CD4-positive, alpha-beta T cell (primary cell): ENCODE results near the gene KRT15. TPM values are rescaled to one million over a fixed set of nuclear protein-coding genes. Genes with fewer than 3 reads are reported as not detected.
A peak's percentile ranks its signal among the peaks of the same experiment; 100 is the strongest.

ENCODE experiments used
- ATAC-seq: fragments of 200-7000 bp; cut with Tn5 transposase; one replicate; pipeline ENCODE4 v1.10.0; 2022; ENCODE audit warnings: mild to moderate bottlenecking; ENCODE audit not compliant: poor library complexity
- CTCF ChIA-PET: fragments of 350-600 bp; sonication (Branson Sonifier 250); formaldehyde crosslinking; loops from one replicate; lab custom pipeline; 2021; ENCODE audit warnings: antibody characterized with exemption, inconsistent platforms; lab: Charles Lee
- POLR2A ChIA-PET: fragments of 350-600 bp; sonication (Branson Sonifier 250); formaldehyde crosslinking; loops from one replicate; lab custom pipeline; 2021; ENCODE audit warnings: antibody characterized with exemption, inconsistent platforms; lab: Charles Lee
- DNase-seq, 14 experiments: peaks; one replicate each; pipeline ENCODE4 v3.0.0-alpha.2; 2013 to 2020; ENCODE audit warnings: mixed read lengths in 2 of 14
- H3K27ac ChIP-seq, 2 donors: one replicate each; pipeline versions ENCODE4 v1.5.1 to v1.7.0; 2013; ENCODE audit warnings: low read length in 2 of 2, low read depth in 1 of 2, mild to moderate bottlenecking in 1 of 2
- H3K27me3 ChIP-seq, 2 experiments: 1 replicate in 1 of 2; 2 replicates in 1 of 2; pipeline versions ENCODE4 v1.6.1 to v1.7.0; 2013; ENCODE audit warnings: low read length in 2 of 2, control low read depth in 1 of 2, mild to moderate bottlenecking in 1 of 2, moderate library complexity in 1 of 2; ENCODE audit not compliant: insufficient read depth in 2 of 2, control insufficient read depth in 1 of 2
- H3K36me3 ChIP-seq: one replicate; pipeline ENCODE4 v1.6.1; 2013; ENCODE audit warnings: low read length, control low read depth; ENCODE audit not compliant: insufficient read depth
- H3K4me1 ChIP-seq: one replicate; pipeline ENCODE4 v1.6.1; 2013; ENCODE audit warnings: low read length, control low read depth; ENCODE audit not compliant: insufficient read depth
- H3K4me3 ChIP-seq: one replicate; pipeline ENCODE4 v1.5.1; 2013; ENCODE audit warnings: mild to moderate bottlenecking, low read length, moderate library complexity
- H3K9me3 ChIP-seq, 2 experiments: 1 replicate in 1 of 2; 2 replicates in 1 of 2; pipeline versions ENCODE4 v1.6.1 to v1.7.0; 2013; ENCODE audit warnings: low read length in 2 of 2, mild to moderate bottlenecking in 2 of 2, control low read depth in 1 of 2, moderate library complexity in 1 of 2; ENCODE audit not compliant: control insufficient read depth in 1 of 2, insufficient read depth in 1 of 2
- H3K27ac Mint-ChIP-seq: one replicate; pipeline ENCODE4 v1.8.0; 2020; ENCODE audit warnings: mixed read lengths
- H3K27me3 Mint-ChIP-seq: one replicate; pipeline ENCODE4 v1.8.0; 2021; ENCODE audit warnings: mixed read lengths
- H3K36me3 Mint-ChIP-seq: one replicate; pipeline ENCODE4 v1.8.0; 2021; ENCODE audit warnings: low read depth, mixed read lengths
- H3K4me1 Mint-ChIP-seq: one replicate; pipeline ENCODE4 v1.8.0; 2021; ENCODE audit warnings: low read depth, mixed read lengths
- H3K4me3 Mint-ChIP-seq: one replicate; pipeline ENCODE4 v1.8.0; 2020; ENCODE audit warnings: mild to moderate bottlenecking, mixed read lengths
- H3K9me3 Mint-ChIP-seq: one replicate; pipeline ENCODE4 v1.8.0; 2020; ENCODE audit warnings: mixed read lengths
- CTCF ChIP-seq: fragments of 200-600 bp; IDR thresholded peaks from one replicate; pipeline ENCODE4 v1.8.0; 2022; ENCODE audit warnings: antibody characterized with exemption, mild to moderate bottlenecking
- intact Hi-C, 2 experiments: fragments of 100-400 bp; cut with DNase I in 1 of 2; cut with micrococcal nuclease in 1 of 2; formaldehyde crosslinking; loops; one replicate each; pipeline versions ENCODE4 v1.15.1 to v1.9.0; 2023 to 2025; cut with DNase I, micrococcal nuclease
- total RNA-seq, 174 experiments: library from RNA in 2 of 174; stranded (reverse) in 2 of 174; gene quantifications; one replicate each; pipeline ENCODE4 v1.2.3 and lab custom pipeline; 2021 to 2026

KRT15 gene
- total RNA-seq, 2 experiments from 2014 or later, result not detected

- ChIA-PET CTCF (no interaction called here), POLR2A (no interaction called here)
- Histone ChIP-seq H3K36me3 (no peaks in the 10 kb centered on the region), H3K27ac (no peak overlapping the region), H3K4me1 (peaks cover 4% of the 10 kb centered on the region), H3K27me3 (no peaks in the 10 kb centered on the region), H3K4me3 (no peak overlapping the region), H3K9me3 (no peaks in the 10 kb centered on the region)
- TF ChIP-seq CTCF, result no peak
- Mint-ChIP-seq H3K4me1 (peaks cover 3% of the 10 kb centered on the region), H3K36me3 (no peaks in the 10 kb centered on the region), H3K9me3 (no peaks in the 10 kb centered on the region), H3K27me3 (no peaks in the 10 kb centered on the region), H3K27ac (no peak overlapping the region), H3K4me3 (no peak overlapping the region)
- DNase-seq (no peak), ATAC-seq (no peak)
- intact Hi-C loops, result no loop called here
Observed at GRCh38 chr17:41503202-41503601, 15.5 kb downstream of the KRT15 start.

- Histone ChIP-seq H3K27ac (no peak overlapping the region), H3K9me3 (no peaks in the 10 kb centered on the region), H3K36me3 (no peaks in the 10 kb centered on the region), H3K4me1 (peaks cover 16% of the 10 kb centered on the region), H3K4me3 (no peak overlapping the region), H3K27me3 (no peaks in the 10 kb centered on the region)
- Mint-ChIP-seq H3K27me3 (no peaks in the 10 kb centered on the region), H3K9me3 (no peaks in the 10 kb centered on the region), H3K4me3 (no peak overlapping the region), H3K4me1 (peaks cover 18% of the 10 kb centered on the region), H3K36me3 (no peaks in the 10 kb centered on the region), H3K27ac (no peak overlapping the region)
- TF ChIP-seq CTCF, result no peak
- no peak for ATAC-seq
- peak in 1 of 14 experiments; percentile 41 for DNase-seq
- ChIA-PET POLR2A (no interaction called here), CTCF (no interaction called here)
- intact Hi-C loops, result no loop called here
Observed at GRCh38 chr17:41500131-41500911, 18.4 kb downstream of the KRT15 start.

- ATAC-seq, result no peak
- no peak for TF ChIP-seq CTCF
- Histone ChIP-seq H3K27me3 (no peaks in the 10 kb centered on the region), H3K36me3 (no peaks in the 10 kb centered on the region), H3K27ac (no peak overlapping the region), H3K4me1 (peaks cover 16% of the 10 kb centered on the region), H3K9me3 (no peaks in the 10 kb centered on the region), H3K4me3 (no peak overlapping the region)
- no peak overlapping the region for H3K4me3 Mint-ChIP-seq
- peaks cover 18% of the 10 kb centered on the region for H3K4me1 Mint-ChIP-seq
- POLR2A ChIA-PET, result no interaction called here
- DNase-seq, result no peak
- no peaks in the 10 kb centered on the region for H3K9me3 Mint-ChIP-seq
- H3K27ac Mint-ChIP-seq, result no peak overlapping the region
- CTCF ChIA-PET, result no interaction called here
- no peaks in the 10 kb centered on the region for H3K36me3 Mint-ChIP-seq
- intact Hi-C loops, result loop anchor here in 1 of 2 experiments (10.0 kb wide), 1 partner anchor 175 kb away; no protein-coding TSS in a partner anchor
- H3K27me3 Mint-ChIP-seq, result no peaks in the 10 kb centered on the region
Observed at GRCh38 chr17:41499714-41500113, 19.0 kb downstream of the KRT15 start.
